Heart right ventricle (tissue), 16 donors: Measurements from ENCODE around the gene WDR90. TPM values are rescaled to one million over a fixed set of nuclear protein-coding genes. Genes with fewer than 3 reads are reported as not detected.

ENCODE experiments used
- ATAC-seq, 8 donors: fragments of 200-7000 bp; cut with Tn5 transposase; one replicate each; pipeline ENCODE4 v1.9.1; 2020; ENCODE audit warnings: mild to moderate bottlenecking in 8 of 8, moderate library complexity in 8 of 8, moderate number of reproducible peaks in 1 of 8
- DNase-seq, 2 donors: peaks; one replicate each; pipeline ENCODE4 v3.0.0-alpha.2; 2020
- H3K27ac ChIP-seq, 10 donors: fragments of 200-600 bp; sonication (generic) in 2 of 10; one replicate each; pipeline versions ENCODE4 v1.5.0 to v1.8.0; 2020 to 2022; ENCODE audit warnings: mild to moderate bottlenecking in 3 of 10
- H3K27me3 ChIP-seq, 7 donors: fragments of 200-600 bp; one replicate each; pipeline ENCODE4 v1.8.0; 2021 to 2022; ENCODE audit warnings: mild to moderate bottlenecking in 2 of 7
- H3K36me3 ChIP-seq, 9 donors: fragments of 200-600 bp; sonication (generic) in 1 of 9; one replicate each; pipeline versions ENCODE4 v1.5.0 to v1.8.0; 2020 to 2022; ENCODE audit warnings: mild to moderate bottlenecking in 2 of 9
- H3K4me1 ChIP-seq, 9 donors: fragments of 200-600 bp; sonication (generic) in 1 of 9; one replicate each; pipeline versions ENCODE4 v1.5.0 to v1.8.0; 2020 to 2022; ENCODE audit warnings: mild to moderate bottlenecking in 4 of 9
- H3K4me3 ChIP-seq, 10 donors: fragments of 200-600 bp; sonication (generic) in 2 of 10; one replicate each; pipeline versions ENCODE4 v1.5.0 to v1.8.0; 2020 to 2022; ENCODE audit warnings: mild to moderate bottlenecking in 7 of 10, moderate library complexity in 2 of 10
- H3K9me3 ChIP-seq, 11 donors: fragments of 200-600 bp in 10 of 11; sonication (generic) in 2 of 11; one replicate each; pipeline versions ENCODE4 v1.5.0 to v1.8.0; 2013 to 2022; ENCODE audit warnings: mild to moderate bottlenecking in 2 of 11, control low read depth in 1 of 11, moderate library complexity in 1 of 11
- WGBS, 2 donors: extraction: QIAGEN DNeasy Blood & Tissue Kit; methylation state at CpG; one replicate each; pipeline ENCODE4 v1.1.7; 2013; ENCODE audit warnings: inconsistent platforms in 1 of 2; 5-methylcytosine and 5-hydroxymethylcytosine counted together
- intact Hi-C, 10 donors: fragments of 100-400 bp; cut with DNase I; formaldehyde crosslinking; loops; one replicate each; pipeline versions ENCODE4 v1.11.1 to v1.14.2; 2022
- polyA plus RNA-seq, 2 donors: library from polyadenylated mRNA; stranded (reverse); fragments of 200-250 nt; gene quantifications; one replicate each; pipeline ENCODE4 v1.2.3, GENCODE V29; 2013
- total RNA-seq, 10 donors: library from RNA; stranded (reverse); fragmentation: NEBNext Ultra II Directional in 3 of 10; extraction: Animal tissue kit (Norgen Biotek cat#: 25700) in 3 of 10; gene quantifications; one replicate each; pipeline versions ENCODE4 v1.2.1 to v1.2.4, GENCODE V29; 2021 to 2023
- TF ChIP-seq, protein P1 (sequence below), 9 donors: fragments of 200-600 bp; sonication (generic) in 2 of 9; IDR thresholded peaks; one replicate each; pipeline versions ENCODE4 v1.5.0 to v1.8.0; 2021 to 2022; ENCODE audit warnings: antibody characterized with exemption in 9 of 9, mild to moderate bottlenecking in 5 of 9, moderate library complexity in 1 of 9
- donor health status: Arrhythmogenic right ventricular cardiomyopathy.
- donor health status: ischemic (EF 13 %, LVEDD 7.1; RV severe dilation, severe dysfunction).
- donor health status: healthy with polysubstance abuse.
- donor health status: DM: no; HTN: yes; CAD: no.
- donor health status: DM: no; HTN: no; CAD: no.
- donor health status: ischemic (EF 25% LVEDD 6.9; RV normal size, moderate dysfunction).
- donor health status: ischemic (EF 25% LVEDD 5.7; RV mildly dilated, moderate dysfunction).
- donor health status: healthy.
- donor health status: DM: yes; HTN: yes; CAD: no.
- donor health status: Ischemic cardiomyopathy.
- donor health status: ischemic (EF 35%, LVEDD 5.7; RV mildly dilated, moderate dysfunction).
- donor health status: nonischemic (EF 11% LVEDD 7.7; RV severe dilation, severe dysfunction).
- donor health status: DM: yes; HTN: yes; CAD: no.
- donor health status: PGD.
- donor health status: ischemic (EF 29% LVEDD 5.4; RV normal size, mild dysfunction).
- donor health status: nonischemic (EF 23%, LVEDD 6.1; RV moderate dilation, normal function).

Gene WDR90
- total and polyA plus RNA-seq, 12 donors, result 7.1 to 23.8 (median 9.9) TPM

GRCh38 chr16:625117-625976 is 23.8 kb upstream of the WDR90 start:
- Histone ChIP-seq H3K36me3 (peaks cover 0 to 41% (median 9%) of the 10 kb centered on the region in 9 donors), H3K27me3 (no peaks in the 10 kb centered on the region), H3K4me3 (no peak overlapping the region), H3K27ac (no peak overlapping the region), H3K4me1 (peaks cover 8 to 16% (median 10%) of the 10 kb centered on the region in 9 donors), H3K9me3 (no peaks in the 10 kb centered on the region)
- WGBS, 2 donors, result 95 to 97% methylated on average over 35 to 37 of the region's 37 CpGs
- TF ChIP-seq, protein P1, sequence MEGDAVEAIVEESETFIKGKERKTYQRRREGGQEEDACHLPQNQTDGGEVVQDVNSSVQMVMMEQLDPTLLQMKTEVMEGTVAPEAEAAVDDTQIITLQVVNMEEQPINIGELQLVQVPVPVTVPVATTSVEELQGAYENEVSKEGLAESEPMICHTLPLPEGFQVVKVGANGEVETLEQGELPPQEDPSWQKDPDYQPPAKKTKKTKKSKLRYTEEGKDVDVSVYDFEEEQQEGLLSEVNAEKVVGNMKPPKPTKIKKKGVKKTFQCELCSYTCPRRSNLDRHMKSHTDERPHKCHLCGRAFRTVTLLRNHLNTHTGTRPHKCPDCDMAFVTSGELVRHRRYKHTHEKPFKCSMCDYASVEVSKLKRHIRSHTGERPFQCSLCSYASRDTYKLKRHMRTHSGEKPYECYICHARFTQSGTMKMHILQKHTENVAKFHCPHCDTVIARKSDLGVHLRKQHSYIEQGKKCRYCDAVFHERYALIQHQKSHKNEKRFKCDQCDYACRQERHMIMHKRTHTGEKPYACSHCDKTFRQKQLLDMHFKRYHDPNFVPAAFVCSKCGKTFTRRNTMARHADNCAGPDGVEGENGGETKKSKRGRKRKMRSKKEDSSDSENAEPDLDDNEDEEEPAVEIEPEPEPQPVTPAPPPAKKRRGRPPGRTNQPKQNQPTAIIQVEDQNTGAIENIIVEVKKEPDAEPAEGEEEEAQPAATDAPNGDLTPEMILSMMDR (IDR thresholded peaks at IDR 0.05), result no peak
- ATAC-seq, result no peak
- intact Hi-C loops, result no loop called here
- DNase-seq, result no peak

GRCh38 chr16:625977-626765 is 23.0 kb upstream of the WDR90 start:
- intact Hi-C loops, result no loop called here
- Histone ChIP-seq H3K4me1 (peaks cover 14 to 24% (median 18%) of the 10 kb centered on the region in 9 donors), H3K27me3 (no peaks in the 10 kb centered on the region), H3K4me3 (no peak overlapping the region), H3K36me3 (peaks cover 0 to 41% (median 9%) of the 10 kb centered on the region in 9 donors), H3K27ac (no peak overlapping the region), H3K9me3 (no peaks in the 10 kb centered on the region)
- TF ChIP-seq, protein P1 (IDR thresholded peaks at IDR 0.05), result no peak
- WGBS, 2 donors, result 94 to 96% methylated on average over 35 of the region's 35 CpGs
- ATAC-seq (no peak), DNase-seq (no peak)

DNA sequence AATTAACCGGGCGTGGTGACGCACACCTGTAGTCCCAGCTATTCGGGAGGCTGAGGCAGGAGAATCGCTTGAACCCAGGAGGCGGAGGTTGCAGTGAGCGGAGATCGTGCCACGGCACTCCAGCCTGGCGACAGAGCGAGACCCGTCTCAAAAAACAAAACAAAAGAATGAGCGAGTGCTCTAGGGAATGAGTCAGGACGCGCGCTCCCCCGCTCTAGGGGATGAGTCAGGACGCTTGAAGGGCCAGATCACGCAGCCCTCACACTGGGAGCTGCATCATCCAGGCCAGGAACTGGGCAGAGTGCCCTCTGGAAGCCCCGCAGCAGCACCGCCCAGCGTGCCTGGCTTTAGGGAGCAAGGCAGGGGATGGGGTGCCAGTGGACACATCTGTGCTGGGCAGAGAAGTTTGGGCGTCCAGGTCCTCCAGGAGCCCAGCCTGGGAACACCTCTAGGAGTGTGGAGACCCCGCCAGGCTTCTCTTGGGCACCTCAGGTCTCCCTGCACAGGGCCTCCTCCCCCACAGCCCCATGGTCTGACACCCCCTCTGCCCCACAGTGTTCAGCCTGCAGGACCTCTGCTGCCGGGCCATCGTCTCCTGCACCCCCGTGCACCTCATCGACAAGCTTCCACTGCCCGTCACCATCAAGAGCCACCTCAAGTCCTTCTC is 22.2 kb upstream of the WDR90 start:
- Histone ChIP-seq H3K36me3 (peaks cover 0 to 41% (median 9%) of the 10 kb centered on the region in 9 donors), H3K27me3 (no peaks in the 10 kb centered on the region), H3K4me1 (peaks cover 14 to 28% (median 21%) of the 10 kb centered on the region in 9 donors), H3K9me3 (no peaks in the 10 kb centered on the region), H3K4me3 (no peak overlapping the region), H3K27ac (no peak overlapping the region)
- no peak for DNase-seq
- TF ChIP-seq, protein P1 (IDR thresholded peaks at IDR 0.05), result no peak
- 90 to 96% methylated on average over 28 to 29 of the region's 29 CpGs for WGBS, 2 donors
- no peak for ATAC-seq
- intact Hi-C loops, result no loop called here
